ENCODE measurements around the gene MAMDC2.

The MAMDC2 gene

DNA sequence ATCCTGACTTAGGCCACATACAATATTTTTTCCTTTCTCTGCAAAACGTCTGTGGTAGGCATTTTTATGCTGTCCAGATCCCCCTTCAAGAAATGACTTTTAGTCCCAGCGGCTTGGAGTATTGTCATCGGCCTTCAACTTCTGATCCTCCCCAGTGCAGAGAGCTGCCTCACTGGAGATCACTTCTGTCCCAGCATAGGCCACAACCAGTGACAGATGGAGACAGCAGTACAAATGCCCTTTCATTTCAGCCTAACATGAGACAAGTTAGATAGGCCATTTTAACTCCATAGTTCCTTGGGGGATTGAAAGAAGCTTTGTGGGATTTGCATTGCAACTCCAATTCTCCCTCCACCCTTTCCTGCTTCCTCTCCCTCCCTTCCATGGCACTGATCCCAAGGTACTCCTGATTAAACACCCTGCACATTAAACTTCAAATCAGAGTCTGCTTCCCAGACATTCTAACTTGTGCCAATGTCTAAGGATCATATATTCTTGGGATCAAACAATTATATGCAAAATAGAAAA is 3.2 kb upstream of the MAMDC2 start:
- Histone ChIP-seq H3K27me3 (replicated peaks; ENCODE audit: insufficient read depth, low read length) (no peaks in the 10 kb centered on the region), H3K9ac (ENCODE audit: low read length) (no peak overlapping the region), H3K79me2 (ENCODE audit: low read length) (peaks cover 6% of the 10 kb centered on the region), H4K20me1 (ENCODE audit: insufficient read depth, low read length) (no peaks in the 10 kb centered on the region), H3K4me3 (ENCODE audit: low read length) (no peak overlapping the region), H3K9me3 (replicated peaks; ENCODE audit: insufficient read depth, low read length) (no peaks in the 10 kb centered on the region), H3K36me3 (replicated peaks; ENCODE audit: insufficient read depth, low read length) (no peaks in the 10 kb centered on the region), H3F3A (ENCODE audit: insufficient read depth, low read length) (peaks cover 10% of the 10 kb centered on the region), H3K9me2 (replicated peaks; ENCODE audit: insufficient read depth, low read length) (no peaks in the 10 kb centered on the region), H3K4me1 (ENCODE audit: low read length) (peaks cover 2% of the 10 kb centered on the region), H2AFZ (ENCODE audit: low read length) (no peak overlapping the region), H3K27ac (ENCODE audit: low read length) (no peak overlapping the region), H3K4me2 (ENCODE audit: low read depth, low read length) (no peak overlapping the region)
- no peak for DNase-seq
- no peak for TF ChIP-seq EZH2phosphoT487 (IDR thresholded peaks at IDR 0.05; ENCODE audit: low read length)
- no peak for TF ChIP-seq EZH2 (optimal IDR thresholded peaks at IDR 0.05; ENCODE audit: low read depth, low read length)
- TF ChIP-seq, protein P1, sequence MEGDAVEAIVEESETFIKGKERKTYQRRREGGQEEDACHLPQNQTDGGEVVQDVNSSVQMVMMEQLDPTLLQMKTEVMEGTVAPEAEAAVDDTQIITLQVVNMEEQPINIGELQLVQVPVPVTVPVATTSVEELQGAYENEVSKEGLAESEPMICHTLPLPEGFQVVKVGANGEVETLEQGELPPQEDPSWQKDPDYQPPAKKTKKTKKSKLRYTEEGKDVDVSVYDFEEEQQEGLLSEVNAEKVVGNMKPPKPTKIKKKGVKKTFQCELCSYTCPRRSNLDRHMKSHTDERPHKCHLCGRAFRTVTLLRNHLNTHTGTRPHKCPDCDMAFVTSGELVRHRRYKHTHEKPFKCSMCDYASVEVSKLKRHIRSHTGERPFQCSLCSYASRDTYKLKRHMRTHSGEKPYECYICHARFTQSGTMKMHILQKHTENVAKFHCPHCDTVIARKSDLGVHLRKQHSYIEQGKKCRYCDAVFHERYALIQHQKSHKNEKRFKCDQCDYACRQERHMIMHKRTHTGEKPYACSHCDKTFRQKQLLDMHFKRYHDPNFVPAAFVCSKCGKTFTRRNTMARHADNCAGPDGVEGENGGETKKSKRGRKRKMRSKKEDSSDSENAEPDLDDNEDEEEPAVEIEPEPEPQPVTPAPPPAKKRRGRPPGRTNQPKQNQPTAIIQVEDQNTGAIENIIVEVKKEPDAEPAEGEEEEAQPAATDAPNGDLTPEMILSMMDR (IDR thresholded peaks at IDR 0.05; ENCODE audit: low read length), result no peak

DNA sequence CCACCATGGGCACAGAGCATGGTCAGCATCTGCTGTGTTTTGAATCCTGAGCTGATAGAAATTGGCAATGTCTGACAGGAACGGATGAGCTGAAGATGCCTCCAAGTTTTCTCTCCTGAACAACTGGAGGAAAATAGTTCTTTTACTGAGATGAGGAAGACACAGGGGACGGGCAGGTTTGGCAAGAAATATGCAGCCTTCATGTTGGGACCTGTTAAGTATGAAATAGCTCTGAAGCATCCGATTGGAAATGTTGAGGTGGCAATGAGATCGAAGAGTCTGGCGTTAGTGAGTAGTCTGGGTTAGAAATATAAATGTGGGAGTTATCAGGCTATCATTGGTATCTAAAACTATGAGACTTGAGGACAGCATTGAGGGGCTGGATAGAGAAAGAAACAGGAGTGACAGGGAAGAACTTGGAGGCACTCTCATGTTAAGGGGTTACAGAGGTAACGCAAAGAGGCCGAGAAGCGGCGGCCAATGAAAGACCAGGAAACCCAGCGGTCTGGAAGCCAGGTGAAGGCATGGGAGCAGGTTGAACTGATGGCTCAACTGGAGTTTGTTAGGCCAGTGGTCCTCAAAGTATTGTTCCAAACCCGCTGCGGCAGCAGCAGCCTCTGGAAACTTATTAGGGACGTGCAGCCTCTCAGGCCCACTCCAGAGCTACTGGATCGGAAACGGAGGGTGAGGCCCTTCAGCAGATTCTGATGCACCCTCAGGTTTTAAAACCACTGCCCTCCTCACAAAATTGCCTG is 1.0 kb upstream of the MAMDC2 start:
- Histone ChIP-seq H3K36me3 (replicated peaks; ENCODE audit: insufficient read depth, low read length) (no peaks in the 10 kb centered on the region), H3K9me2 (replicated peaks; ENCODE audit: insufficient read depth, low read length) (no peaks in the 10 kb centered on the region), H2AFZ (ENCODE audit: low read length) (no peak overlapping the region), H3K27ac (ENCODE audit: low read length) (no peak overlapping the region), H3K9me3 (replicated peaks; ENCODE audit: insufficient read depth, low read length) (no peaks in the 10 kb centered on the region), H3K79me2 (ENCODE audit: low read length) (peaks cover 16% of the 10 kb centered on the region), H4K20me1 (ENCODE audit: insufficient read depth, low read length) (no peaks in the 10 kb centered on the region), H3K4me1 (ENCODE audit: low read length) (peaks cover 17% of the 10 kb centered on the region), H3K4me2 (ENCODE audit: low read depth, low read length) (no peak overlapping the region), H3K9ac (ENCODE audit: low read length) (no peak overlapping the region), H3K4me3 (ENCODE audit: low read length) (no peak overlapping the region), H3K27me3 (replicated peaks; ENCODE audit: insufficient read depth, low read length) (no peaks in the 10 kb centered on the region), H3F3A (ENCODE audit: insufficient read depth, low read length) (peaks cover 31% of the 10 kb centered on the region)
- TF ChIP-seq EZH2phosphoT487 (IDR thresholded peaks at IDR 0.05; ENCODE audit: low read length) (no peak), EZH2 (optimal IDR thresholded peaks at IDR 0.05; ENCODE audit: low read depth, low read length) (no peak)
- TF ChIP-seq, protein P1 (IDR thresholded peaks at IDR 0.05; ENCODE audit: low read length), result no peak
- no peak for DNase-seq

DNA sequence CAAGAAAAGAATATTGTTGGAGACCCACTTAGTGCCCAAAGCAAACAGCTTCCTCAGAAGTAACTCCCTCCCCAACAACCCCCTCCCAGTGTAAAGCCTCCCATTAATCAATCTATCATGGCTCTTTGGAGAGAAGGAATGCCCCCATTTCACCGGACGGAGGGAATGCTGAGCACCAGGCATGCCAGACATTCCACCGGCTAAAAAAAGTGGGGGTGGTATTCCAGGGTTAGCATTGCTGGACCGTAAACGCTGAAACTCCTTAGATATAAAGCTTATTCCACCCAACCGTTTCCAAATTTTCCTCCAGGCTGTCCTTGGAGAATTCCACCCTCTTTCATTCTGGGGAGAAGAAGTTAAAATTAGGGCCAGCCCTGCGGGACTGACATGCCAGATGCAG is 363 bp upstream of the MAMDC2 start:
- H3K9me3 ChIP-seq (replicated peaks; ENCODE audit: insufficient read depth, low read length), result no peaks in the 10 kb centered on the region
- peaks cover 24% of the 10 kb centered on the region for H3K4me1 ChIP-seq (ENCODE audit: low read length)
- TF ChIP-seq EZH2phosphoT487 (IDR thresholded peaks at IDR 0.05; ENCODE audit: low read length), result no peak
- TF ChIP-seq, protein P1 (IDR thresholded peaks at IDR 0.05; ENCODE audit: low read length), result no peak
- no peak for TF ChIP-seq EZH2 (optimal IDR thresholded peaks at IDR 0.05; ENCODE audit: low read depth, low read length)
- peak overlapping the region; percentile 96; the same call in 1 of the 2 replicates for H2AFZ ChIP-seq (ENCODE audit: low read length)
- no peak overlapping the region for H3K27ac ChIP-seq (ENCODE audit: low read length)
- H3K79me2 ChIP-seq (ENCODE audit: low read length), result peaks cover 22% of the 10 kb centered on the region
- peaks cover 33% of the 10 kb centered on the region for H3F3A ChIP-seq (ENCODE audit: insufficient read depth, low read length)
- no peaks in the 10 kb centered on the region for H3K9me2 ChIP-seq (replicated peaks; ENCODE audit: insufficient read depth, low read length)
- H3K4me3 ChIP-seq (ENCODE audit: low read length), result peak overlapping the region; percentile 74; the same call in 1 of the 2 replicates
- H3K36me3 ChIP-seq (replicated peaks; ENCODE audit: insufficient read depth, low read length), result no peaks in the 10 kb centered on the region
- peak overlapping the region; percentile 91 for H3K4me2 ChIP-seq (ENCODE audit: low read depth, low read length)
- H3K27me3 ChIP-seq (replicated peaks; ENCODE audit: insufficient read depth, low read length), result no peaks in the 10 kb centered on the region
- no peak for DNase-seq
- H3K9ac ChIP-seq (ENCODE audit: low read length), result no peak overlapping the region; the same call in 1 of the 2 replicates
- H4K20me1 ChIP-seq (ENCODE audit: insufficient read depth, low read length), result no peaks in the 10 kb centered on the region
